GM12878 (cell line): Measurements from ENCODE around the gene MAGI1. TPM values are rescaled to one million over a fixed set of nuclear protein-coding genes. Genes with fewer than 3 reads are reported as not detected.

ENCODE experiments used
- ATAC-seq: fragments of 200-7000 bp; cut with Tn5 transposase; 3 replicates; pipeline ENCODE4 v1.9.1; 2020; ENCODE audit warnings: mild to moderate bottlenecking, moderate library complexity
- BruUV-seq: library from RNA; stranded (reverse); fragments of 400-500 nt; replicated peaks from 2 replicates; lab custom pipeline; 2021; lab: Mats Ljungman, UMichigan
- CTCF ChIA-PET: fragments of 300-600 bp; sonication (Branson Sonifier 250); formaldehyde crosslinking; extraction: SDS; loops from one replicate; lab custom pipeline; 2021; ENCODE audit warnings: inconsistent platforms; lab: Yijun Ruan, JAX
- POLR2A ChIA-PET: fragments of 350-600 bp; formaldehyde crosslinking; extraction: SDS; loops from one replicate; lab custom pipeline; 2021; ENCODE audit warnings: inconsistent platforms; lab: Charles Lee
- RAD21 ChIA-PET: fragments of 300-600 bp; sonication (Branson Sonifier 250); formaldehyde crosslinking; loops from one replicate; lab custom pipeline; 2023; ENCODE audit warnings: antibody characterized with exemption; ENCODE audit not compliant: unreplicated experiment; lab: Charles Lee
- SMC1A ChIA-PET: fragments of 300-600 bp; sonication (Branson Sonifier 250); formaldehyde crosslinking; loops from one replicate; lab custom pipeline; 2023; ENCODE audit not compliant: unreplicated experiment, uncharacterized antibody; lab: Charles Lee
- DNase-seq: peaks from one replicate; pipeline ENCODE4 v3.0.0-alpha.2; 2011; ENCODE audit warnings: low read depth, low spot score
- FAIRE-seq: peaks from 3 replicates; lab custom pipeline; 2011; peaks lifted over from hg19 to GRCh38; lab: Jason Lieb, UNC
- H2AFZ ChIP-seq: 2 replicates; pipeline ENCODE4 v1.6.0; 2011; ENCODE audit warnings: low read depth, low read length, control low read depth; ENCODE audit not compliant: control insufficient read depth
- H3K27ac ChIP-seq: 2 replicates; pipeline ENCODE4 v1.5.1; 2011; ENCODE audit warnings: control low read depth; ENCODE audit not compliant: control insufficient read depth, insufficient read depth
- H3K27me3 ChIP-seq, 2 experiments: replicated peaks in 1 of 2; 2 replicates each; pipeline versions ENCODE4 v1.6.0 to v1.6.1; 2011; ENCODE audit warnings: low read length in 1 of 2; ENCODE audit not compliant: control insufficient read depth in 2 of 2, insufficient read depth in 2 of 2
- H3K36me3 ChIP-seq, 2 experiments: 2 replicates each; pipeline ENCODE4 v1.5.1; 2011; ENCODE audit warnings: low read length in 1 of 2; ENCODE audit not compliant: control insufficient read depth in 2 of 2, insufficient read depth in 2 of 2
- H3K4me1 ChIP-seq: 2 replicates; pipeline ENCODE4 v1.6.1; 2011; ENCODE audit warnings: mild to moderate bottlenecking, low read length, moderate library complexity, mixed read lengths; ENCODE audit not compliant: control insufficient read depth, insufficient read depth
- H3K4me2 ChIP-seq: 2 replicates; pipeline ENCODE4 v1.6.0; 2011; ENCODE audit warnings: control low read depth; ENCODE audit not compliant: control insufficient read depth, insufficient read depth
- H3K4me3 ChIP-seq: fragments of 200-600 bp; sonication (generic); 2 replicates; pipeline ENCODE4 v1.5.1; 2016
- H3K79me2 ChIP-seq: 2 replicates; pipeline ENCODE4 v1.6.0; 2011; ENCODE audit warnings: low read length; ENCODE audit not compliant: control insufficient read depth, insufficient read depth
- H3K9ac ChIP-seq: 2 replicates; pipeline ENCODE4 v1.8.0; 2011; ENCODE audit warnings: low read length, control low read depth, mixed read lengths; ENCODE audit not compliant: control insufficient read depth, insufficient read depth
- H3K9me3 ChIP-seq: replicated peaks from 3 replicates; pipeline ENCODE4 v1.5.1; 2011; ENCODE audit warnings: mild to moderate bottlenecking, low read length; ENCODE audit not compliant: control insufficient read depth, insufficient read depth
- H4K20me1 ChIP-seq: 2 replicates; pipeline ENCODE4 v1.6.0; 2011; ENCODE audit not compliant: control insufficient read depth, insufficient read depth
- BCL11A ChIP-seq: IDR thresholded peaks from 2 replicates; pipeline ENCODE4 v1.6.1; 2011; ENCODE audit warnings: low read depth, low read length
- HDAC6 ChIP-seq: fragments of 200-600 bp; sonication (generic); IDR thresholded peaks from one replicate; pipeline ENCODE4 v1.8.0; 2017; ENCODE audit warnings: antibody characterized with exemption; ENCODE audit not compliant: unreplicated experiment
- ZBTB4 ChIP-seq: fragments of 450-650 bp; formaldehyde crosslinking; IDR thresholded peaks from 2 replicates; pipeline ENCODE4 v1.4.0; 2022; ENCODE audit warnings: mild to moderate bottlenecking, moderate library complexity
- WGBS: methylation state at CpG from one replicate; pipeline ENCODE4 v1.1.6; 2016; ENCODE audit warnings: low lambda C conversion rate; ENCODE audit not compliant: insufficient replicate concordance, insufficient coverage; ENCODE audit errors: missing lambda C conversion rate; 5-methylcytosine and 5-hydroxymethylcytosine counted together
- in situ Hi-C: fragments of 300-500 bp; cut with MboI; formaldehyde crosslinking; loops from 9 replicates; pipeline ENCODE4 v1.14.3; 2018; ENCODE audit warnings: mixed read lengths
- intact Hi-C: fragments of 100-400 bp; cut with micrococcal nuclease; formaldehyde crosslinking; loops from one replicate; pipeline ENCODE4 v1.14.2; 2022; ENCODE audit not compliant: unreplicated experiment
- polyA plus RNA-seq, 11 experiments: library from polyadenylated mRNA; depleted of rRNA in 4 of 11; unstranded in 6 of 11; stranded (reverse) in 5 of 11; fragments of >200 nt; fragmentation: Nextera tagmentation in 4 of 11; fragmentation: Illumina TruSeq in 1 of 11; extraction: Ambion mirVana in 4 of 11; extraction: Trizol in 1 of 11; gene quantifications; 1 replicate in 1 of 11; 2 replicates in 10 of 11; pipeline versions ENCODE4 v1.2.1 to v1.2.3, GENCODE V29; 2011 to 2016; ENCODE audit warnings: inconsistent platforms in 2 of 11, missing spikeins in 2 of 11, low read depth in 1 of 11
- total RNA-seq, 4 experiments: library from RNA; depleted of rRNA in 3 of 4; stranded (reverse); fragments of >200 nt in 3 of 4; fragmentation: Illumina TruSeq in 1 of 4; extraction: Trizol in 1 of 4; gene quantifications; 2 replicates each; pipeline versions ENCODE4 v1.2.1 to v1.2.3, GENCODE V29; 2013 to 2021
- TF ChIP-seq, protein P1 (sequence below): fragments of 450-650 bp; IDR thresholded peaks from 2 replicates; pipeline ENCODE4 v1.6.1; 2016; ENCODE audit warnings: mild to moderate bottlenecking

MAGI1 gene
- total and polyA plus RNA-seq, 10 of the 15 experiments (the other 5 are each of a cell fraction or from before 2014, with no cell fraction given): 0.02 to 3.3 (median 0.29) TPM; not detected in 1

GRCh38 chr3:65995515-65995914 lies 43.2 kb downstream of the MAGI1 start:
- Histone ChIP-seq H3K4me2 (no peak overlapping the region), H3K36me3 (no peaks in the 10 kb centered on the region), H3K27ac (no peak overlapping the region), H4K20me1 (no peaks in the 10 kb centered on the region), H3K4me1 (no peaks in the 10 kb centered on the region), H3K79me2 (no peaks in the 10 kb centered on the region), H2AFZ (no peak overlapping the region), H3K9me3 (no peaks in the 10 kb centered on the region), H3K27me3 (no peaks in the 10 kb centered on the region), H3K4me3 (no peak overlapping the region), H3K9ac (no peak overlapping the region)
- intact Hi-C loops: no loop called here
- FAIRE-seq: no peak
- ChIA-PET RAD21 (no interaction called here), CTCF (interaction anchor here (0.7 kb wide), 1 partner anchor 259 kb away, joined by 6 read pairs; no protein-coding TSS in a partner anchor), SMC1A (no interaction called here)
- in situ Hi-C loops: no loop called here
- ATAC-seq: no peak
- DNase-seq: no peak
- 65% methylated on average over 6 of the region's 6 CpGs for WGBS
- TF ChIP-seq BCL11A (no peak), ZBTB4 (CRISPR knock-in tag) (no peak), HDAC6 (no peak)
- TF ChIP-seq, all 136 proteins: peak for 0
- BruUV-seq: no TSS peak
- POLR2A ChIA-PET: no interaction called here

GRCh38 chr3:65995030-65995429 lies 43.7 kb downstream of the MAGI1 start:
- no peak overlapping the region for H3K4me2 ChIP-seq

More at GRCh38 chr3:65995030-65995429, 43.7 kb downstream of the MAGI1 start:
- TF ChIP-seq, protein P1, sequence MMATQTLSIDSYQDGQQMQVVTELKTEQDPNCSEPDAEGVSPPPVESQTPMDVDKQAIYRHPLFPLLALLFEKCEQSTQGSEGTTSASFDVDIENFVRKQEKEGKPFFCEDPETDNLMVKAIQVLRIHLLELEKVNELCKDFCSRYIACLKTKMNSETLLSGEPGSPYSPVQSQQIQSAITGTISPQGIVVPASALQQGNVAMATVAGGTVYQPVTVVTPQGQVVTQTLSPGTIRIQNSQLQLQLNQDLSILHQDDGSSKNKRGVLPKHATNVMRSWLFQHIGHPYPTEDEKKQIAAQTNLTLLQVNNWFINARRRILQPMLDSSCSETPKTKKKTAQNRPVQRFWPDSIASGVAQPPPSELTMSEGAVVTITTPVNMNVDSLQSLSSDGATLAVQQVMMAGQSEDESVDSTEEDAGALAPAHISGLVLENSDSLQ: no peak
- H3K9ac ChIP-seq: no peak overlapping the region
- H3K4me3 ChIP-seq: no peak overlapping the region
- no peak for DNase-seq
- no peaks in the 10 kb centered on the region for H3K36me3 ChIP-seq
- no peaks in the 10 kb centered on the region for H4K20me1 ChIP-seq
- 42% methylated on average over 4 of the region's 4 CpGs for WGBS
- ChIA-PET POLR2A (no interaction called here), RAD21 (no interaction called here), SMC1A (no interaction called here), CTCF (interaction anchor here (0.7 kb wide), 1 partner anchor 259 kb away, joined by 6 read pairs; no protein-coding TSS in a partner anchor)
- ATAC-seq: no peak
- BruUV-seq: no TSS peak
- H3K4me1 ChIP-seq: no peaks in the 10 kb centered on the region
- in situ Hi-C loops (no loop called here), intact Hi-C loops (no loop called here)
- no peaks in the 10 kb centered on the region for H3K27me3 ChIP-seq
- H3K9me3 ChIP-seq: no peaks in the 10 kb centered on the region
- H3K79me2 ChIP-seq: no peaks in the 10 kb centered on the region
- FAIRE-seq: no peak
- H3K27ac ChIP-seq: no peak overlapping the region
- no peak overlapping the region for H2AFZ ChIP-seq
